DND-41 (cell line): ENCODE results near the gene GADD45G.

Source experiments
- ATAC-seq: fragments of 200-7000 bp; cut with Tn5 transposase; 3 replicates; pipeline ENCODE4 v1.9.1; 2021; ENCODE audit warnings: low read depth; ENCODE audit not compliant: insufficient read depth
- DNase-seq: peaks from one replicate; pipeline ENCODE4 v3.0.0-alpha.2; 2020
- H2AFZ ChIP-seq: 2 replicates; pipeline ENCODE4 v1.6.0; 2012; ENCODE audit warnings: low read depth, low read length
- H3K27ac ChIP-seq: 2 replicates; pipeline ENCODE4 v1.5.1; 2012; ENCODE audit warnings: low read length, inconsistent platforms
- H3K27me3 ChIP-seq: fragments of 200-600 bp; sonication (generic); 2 replicates; pipeline ENCODE4 v1.6.0; 2012; ENCODE audit warnings: low read length, mild to moderate bottlenecking, inconsistent platforms; ENCODE audit not compliant: insufficient read depth, poor library complexity
- H3K36me3 ChIP-seq: 2 replicates; pipeline ENCODE4 v1.5.1; 2012; ENCODE audit warnings: low read length, inconsistent platforms; ENCODE audit not compliant: insufficient read depth
- H3K4me1 ChIP-seq: 2 replicates; pipeline ENCODE4 v1.5.1; 2012; ENCODE audit warnings: mild to moderate bottlenecking, low read length; ENCODE audit not compliant: insufficient read depth
- H3K4me2 ChIP-seq: 2 replicates; pipeline ENCODE4 v1.6.0; 2012; ENCODE audit warnings: mild to moderate bottlenecking, moderate library complexity, low read length, inconsistent platforms; ENCODE audit not compliant: insufficient read depth
- H3K4me3 ChIP-seq, 2 experiments: fragments of 200-600 bp in 1 of 2; shearing (Covaris generic) in 1 of 2; 2 replicates each; pipeline ENCODE4 v1.5.1; 2012 to 2016; ENCODE audit warnings: inconsistent platforms in 2 of 2, low read length in 2 of 2, mild to moderate bottlenecking in 2 of 2, low read depth in 1 of 2, moderate library complexity in 1 of 2
- H3K79me2 ChIP-seq: 2 replicates; pipeline ENCODE4 v1.6.0; 2012; ENCODE audit warnings: low read length, inconsistent platforms; ENCODE audit not compliant: insufficient read depth
- H3K9ac ChIP-seq: 2 replicates; pipeline ENCODE4 v1.6.0; 2012; ENCODE audit warnings: low read depth, mild to moderate bottlenecking, inconsistent platforms, low read length, moderate library complexity
- H3K9me3 ChIP-seq: 2 replicates; pipeline ENCODE4 v1.5.1; 2012; ENCODE audit warnings: low read length, moderate library complexity, mild to moderate bottlenecking, inconsistent platforms; ENCODE audit not compliant: insufficient read depth, severe bottlenecking
- H4K20me1 ChIP-seq: 2 replicates; pipeline ENCODE4 v1.6.0; 2012; ENCODE audit warnings: low read length; ENCODE audit not compliant: insufficient read depth
- EZH2 ChIP-seq: IDR thresholded peaks from 3 replicates; pipeline ENCODE4 v1.6.1; 2012; ENCODE audit warnings: borderline replicate concordance, low read depth, mild to moderate bottlenecking, moderate library complexity, low read length, inconsistent platforms; ENCODE audit not compliant: severe bottlenecking
- TF ChIP-seq, protein P1 (sequence below): IDR thresholded peaks from 2 replicates; pipeline ENCODE4 v1.5.1; 2012; ENCODE audit warnings: borderline replicate concordance, low read length, moderate library complexity, mild to moderate bottlenecking; ENCODE audit not compliant: poor library complexity, severe bottlenecking; ENCODE audit errors: extremely low read depth

Gene GADD45G

DNA sequence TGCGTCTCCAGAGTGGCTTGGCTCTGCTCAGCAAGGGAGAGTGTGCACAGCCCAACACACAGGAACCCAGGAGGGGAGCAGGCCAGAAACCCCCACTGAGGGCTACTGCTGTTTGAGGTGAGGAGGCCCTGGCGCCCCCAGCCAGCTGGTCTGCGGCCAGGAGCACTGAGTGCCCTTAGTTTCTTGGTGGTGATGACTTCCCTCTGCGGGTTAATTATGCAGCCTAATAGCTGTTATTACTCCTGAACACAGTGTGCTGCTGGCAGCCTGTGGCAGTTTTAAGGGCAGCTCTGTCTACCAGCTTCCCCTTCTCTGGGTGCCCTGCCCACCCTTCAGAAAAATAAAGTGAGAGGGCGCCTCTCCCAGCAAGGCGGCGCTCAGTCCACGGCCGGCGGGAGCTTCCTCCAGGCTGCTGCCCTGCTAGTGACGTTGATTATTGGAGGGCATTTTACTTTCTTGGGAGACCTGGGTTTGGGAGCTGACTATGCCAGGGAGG, 19.2 kb downstream of the GADD45G start:
- Histone ChIP-seq H3K27me3 (no peaks in the 10 kb centered on the region), H2AFZ (no peak overlapping the region), H3K4me1 (no peaks in the 10 kb centered on the region), H3K79me2 (no peaks in the 10 kb centered on the region), H3K9me3 (no peaks in the 10 kb centered on the region), H3K4me3 (no peak overlapping the region), H3K9ac (no peak overlapping the region), H3K36me3 (no peaks in the 10 kb centered on the region), H4K20me1 (no peaks in the 10 kb centered on the region), H3K4me2 (no peak overlapping the region), H3K27ac (no peak overlapping the region)
- DNase-seq (no peak), ATAC-seq (no peak)
- TF ChIP-seq, protein P1, sequence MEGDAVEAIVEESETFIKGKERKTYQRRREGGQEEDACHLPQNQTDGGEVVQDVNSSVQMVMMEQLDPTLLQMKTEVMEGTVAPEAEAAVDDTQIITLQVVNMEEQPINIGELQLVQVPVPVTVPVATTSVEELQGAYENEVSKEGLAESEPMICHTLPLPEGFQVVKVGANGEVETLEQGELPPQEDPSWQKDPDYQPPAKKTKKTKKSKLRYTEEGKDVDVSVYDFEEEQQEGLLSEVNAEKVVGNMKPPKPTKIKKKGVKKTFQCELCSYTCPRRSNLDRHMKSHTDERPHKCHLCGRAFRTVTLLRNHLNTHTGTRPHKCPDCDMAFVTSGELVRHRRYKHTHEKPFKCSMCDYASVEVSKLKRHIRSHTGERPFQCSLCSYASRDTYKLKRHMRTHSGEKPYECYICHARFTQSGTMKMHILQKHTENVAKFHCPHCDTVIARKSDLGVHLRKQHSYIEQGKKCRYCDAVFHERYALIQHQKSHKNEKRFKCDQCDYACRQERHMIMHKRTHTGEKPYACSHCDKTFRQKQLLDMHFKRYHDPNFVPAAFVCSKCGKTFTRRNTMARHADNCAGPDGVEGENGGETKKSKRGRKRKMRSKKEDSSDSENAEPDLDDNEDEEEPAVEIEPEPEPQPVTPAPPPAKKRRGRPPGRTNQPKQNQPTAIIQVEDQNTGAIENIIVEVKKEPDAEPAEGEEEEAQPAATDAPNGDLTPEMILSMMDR = no peak
- TF ChIP-seq EZH2 = no peak

DNA sequence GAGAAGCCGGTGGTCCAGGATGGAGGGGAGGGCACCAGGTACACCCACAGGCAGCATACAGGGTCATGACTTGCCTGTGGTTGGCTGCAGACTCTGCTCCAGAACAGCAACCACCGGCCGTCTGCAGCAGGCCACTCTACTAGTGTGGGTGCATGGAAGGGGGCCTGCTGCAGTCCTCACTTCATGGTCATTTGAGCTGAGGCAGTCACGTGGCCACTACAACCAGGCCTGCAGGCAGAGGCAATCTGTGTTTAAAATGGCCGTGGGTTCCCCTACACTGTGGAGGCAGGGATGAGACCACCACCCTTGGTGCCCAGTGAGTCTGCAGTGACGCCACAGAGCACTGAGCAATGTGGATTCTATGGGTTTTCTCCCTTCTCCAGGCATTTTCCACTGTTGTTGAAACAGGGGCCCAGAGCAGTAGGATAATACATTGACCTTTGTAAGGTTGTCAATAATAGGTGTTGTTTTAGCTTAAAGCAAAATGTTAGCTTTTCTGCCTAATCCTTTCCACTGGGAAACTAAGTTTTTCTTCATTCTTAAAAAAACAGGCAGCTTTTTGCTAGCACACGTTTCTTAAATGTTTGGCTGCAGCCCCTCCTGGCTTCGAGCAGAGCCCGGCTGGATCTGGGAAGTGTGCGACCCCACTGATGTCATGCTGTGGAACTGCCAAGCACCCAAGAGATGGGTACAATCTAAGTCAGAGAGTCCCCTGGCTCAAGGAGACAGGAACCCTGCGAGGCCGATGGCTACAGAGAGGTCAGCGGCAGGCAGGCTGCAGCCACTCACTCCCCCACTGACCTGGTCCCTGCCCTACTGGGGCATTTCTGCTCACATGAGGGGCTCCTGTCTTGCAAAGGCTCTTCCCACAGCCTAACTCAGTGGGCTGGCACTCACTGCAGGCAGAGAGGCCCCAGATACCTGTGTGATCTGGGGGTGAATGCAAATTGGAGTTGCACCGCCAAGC, 21.2 kb downstream of the GADD45G start:
- no peak overlapping the region for H3K4me3 ChIP-seq
- H4K20me1 ChIP-seq = no peaks in the 10 kb centered on the region
- DNase-seq (no peak), ATAC-seq (no peak)
- H3K27me3 ChIP-seq = no peaks in the 10 kb centered on the region
- H2AFZ ChIP-seq = no peak overlapping the region
- H3K4me1 ChIP-seq = no peaks in the 10 kb centered on the region
- TF ChIP-seq EZH2 = no peak
- TF ChIP-seq, protein P1 = no peak
- H3K9me3 ChIP-seq = no peaks in the 10 kb centered on the region
- H3K36me3 ChIP-seq = no peaks in the 10 kb centered on the region
- no peak overlapping the region for H3K27ac ChIP-seq
- no peaks in the 10 kb centered on the region for H3K79me2 ChIP-seq
- H3K4me2 ChIP-seq = no peak overlapping the region
- no peak overlapping the region for H3K9ac ChIP-seq

GRCh38 chr9:89626741-89627265, 22.0 kb downstream of the GADD45G start:
- Histone ChIP-seq H3K4me3 (no peak overlapping the region), H3K36me3 (no peaks in the 10 kb centered on the region), H3K4me2 (no peak overlapping the region), H4K20me1 (no peaks in the 10 kb centered on the region), H3K9ac (no peak overlapping the region), H3K4me1 (no peaks in the 10 kb centered on the region), H3K27ac (no peak overlapping the region), H2AFZ (no peak overlapping the region), H3K79me2 (no peaks in the 10 kb centered on the region), H3K27me3 (no peaks in the 10 kb centered on the region), H3K9me3 (no peaks in the 10 kb centered on the region)
- TF ChIP-seq EZH2 = no peak
- no peak for ATAC-seq
- DNase-seq = no peak

DNA sequence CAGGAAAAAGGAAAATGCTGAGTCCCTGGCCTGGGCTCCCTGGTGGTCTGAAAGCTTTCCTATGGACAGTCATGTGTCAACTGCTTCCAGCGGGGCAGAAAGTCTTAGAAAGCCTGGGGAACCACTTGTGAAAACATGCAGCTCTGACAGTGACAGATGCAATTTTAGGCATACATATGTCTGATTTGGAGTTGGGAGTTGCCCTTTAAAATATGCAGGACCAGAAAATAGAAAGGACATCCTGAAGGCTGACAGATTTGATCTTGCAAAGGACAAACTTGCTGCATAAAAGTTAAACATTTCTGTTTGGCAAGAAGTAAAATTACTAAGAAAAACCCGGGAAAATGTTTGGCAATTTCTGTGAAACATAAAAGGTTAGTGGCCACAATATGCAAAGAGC, 23.8 kb downstream of the GADD45G start:
- no peak overlapping the region for H3K9ac ChIP-seq
- no peak overlapping the region for H2AFZ ChIP-seq
- H3K79me2 ChIP-seq = no peaks in the 10 kb centered on the region
- H3K4me1 ChIP-seq = no peaks in the 10 kb centered on the region
- TF ChIP-seq EZH2 = no peak
- TF ChIP-seq, protein P1 = no peak
- no peaks in the 10 kb centered on the region for H4K20me1 ChIP-seq
- H3K36me3 ChIP-seq = no peaks in the 10 kb centered on the region
- no peak overlapping the region for H3K27ac ChIP-seq
- no peaks in the 10 kb centered on the region for H3K9me3 ChIP-seq
- H3K4me3 ChIP-seq = no peak overlapping the region
- no peak overlapping the region for H3K4me2 ChIP-seq
- no peaks in the 10 kb centered on the region for H3K27me3 ChIP-seq
- ATAC-seq (no peak), DNase-seq (no peak)
